ENCODE results near the gene RLN3. TPM values are rescaled to one million over a fixed set of nuclear protein-coding genes. Genes with fewer than 3 reads are reported as not detected.
"Not testable (repeated sequence)": the region's sequence is repeated elsewhere in the genome, so short reads cannot be mapped to it uniquely, and the experiment has no call there.

RLN3 gene
- total RNA-seq, 1 donor from 2014 or later = not detected

- no peak for DNase-seq (ENCODE audit: low read depth, low spot score)
Observed at GRCh38 chr19:13995017-13995728, 32.8 kb upstream of the RLN3 start.

- DNase-seq (ENCODE audit: low read depth, low spot score) = no peak
Observed at GRCh38 chr19:13995878-13996765, 31.8 kb upstream of the RLN3 start.

GRCh38 chr19:13996928-13997630 is 30.9 kb upstream of the RLN3 start:
- DNase-seq (ENCODE audit: low read depth, low spot score) = no peak

- no peak for DNase-seq (ENCODE audit: low read depth, low spot score)
Observed at GRCh38 chr19:13997631-13997962, 30.4 kb upstream of the RLN3 start.

- DNase-seq (ENCODE audit: low read depth, low spot score) = no peak
Observed at GRCh38 chr19:13998426-13998825, 29.5 kb upstream of the RLN3 start.

GRCh38 chr19:13999085-13999484 is 28.9 kb upstream of the RLN3 start:
- DNase-seq (ENCODE audit: low read depth, low spot score) = no peak

GRCh38 chr19:14000691-14001375 is 27.1 kb upstream of the RLN3 start:
- DNase-seq (ENCODE audit: low read depth, low spot score) = no peak

- no peak for DNase-seq (ENCODE audit: low read depth, low spot score)
Observed at GRCh38 chr19:14002571-14003250, 25.2 kb upstream of the RLN3 start.

- no peak for DNase-seq (ENCODE audit: low read depth, low spot score)
Observed at GRCh38 chr19:14003251-14004055, 24.5 kb upstream of the RLN3 start.

GRCh38 chr19:14004619-14005348 is 23.2 kb upstream of the RLN3 start:
- no peak for DNase-seq (ENCODE audit: low read depth, low spot score)

GRCh38 chr19:14005349-14006084 is 22.4 kb upstream of the RLN3 start:
- peak; percentile 67 for DNase-seq (ENCODE audit: low read depth, low spot score)

- DNase-seq (ENCODE audit: low read depth, low spot score) = peak; percentile 100
Observed at GRCh38 chr19:14006085-14006765, 21.7 kb upstream of the RLN3 start, which contains the start of gene RFX1. Gene RFX1, minus strand, starts transcription at chr19:14006320. Its CDS starts 12,477 bp downstream, at chr19:13993843.

GRCh38 chr19:14006766-14007562 is 21.0 kb upstream of the RLN3 start:
- no peak for DNase-seq (ENCODE audit: low read depth, low spot score)

GRCh38 chr19:14012378-14012915 is 15.5 kb upstream of the RLN3 start:
- DNase-seq (ENCODE audit: low read depth, low spot score) = no peak

GRCh38 chr19:14015524-14016035 is 12.4 kb upstream of the RLN3 start:
- DNase-seq (ENCODE audit: low read depth, low spot score) = no peak

- no peak for DNase-seq (ENCODE audit: low read depth, low spot score)
Observed at GRCh38 chr19:14019100-14019499, 8.8 kb upstream of the RLN3 start.

- DNase-seq (ENCODE audit: low read depth, low spot score) = not testable (repeated sequence)
Observed at GRCh38 chr19:14019739-14020138, 8.2 kb upstream of the RLN3 start.

Measured in pulmonary artery endothelial cell (primary cell).